ENCODE results near the gene ATP8B1. TPM values are rescaled to one million over a fixed set of nuclear protein-coding genes. Genes with fewer than 3 reads are reported as not detected.
"Not testable (repeated sequence)": the region's sequence is repeated elsewhere in the genome, so short reads cannot be mapped to it uniquely, and the experiment has no call there.

ATP8B1 gene
- total RNA-seq, 1 donor from 2014 or later: 68.8 TPM

DNA sequence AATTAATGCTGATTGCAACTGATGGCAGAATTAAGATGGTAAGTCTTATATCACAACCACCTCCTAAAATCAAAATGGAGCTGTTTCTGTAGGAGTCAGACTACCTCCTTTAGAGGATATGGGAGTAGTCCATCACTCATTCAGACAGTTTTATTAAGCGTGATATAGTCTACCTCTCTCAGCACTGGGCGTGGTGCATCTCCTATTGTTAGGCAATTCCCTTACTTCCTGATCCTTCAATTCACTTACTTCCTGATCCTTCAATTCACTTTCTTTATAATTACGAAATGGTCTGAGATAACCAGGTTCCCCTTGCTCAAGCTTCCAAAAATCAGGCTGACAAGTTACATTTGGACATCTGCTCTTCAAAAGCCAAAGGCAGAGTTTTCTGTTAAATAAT is 31.9 kb downstream of the ATP8B1 start:
- no peak for DNase-seq (ENCODE audit: extremely low read depth, low read depth, low spot score)

DNA sequence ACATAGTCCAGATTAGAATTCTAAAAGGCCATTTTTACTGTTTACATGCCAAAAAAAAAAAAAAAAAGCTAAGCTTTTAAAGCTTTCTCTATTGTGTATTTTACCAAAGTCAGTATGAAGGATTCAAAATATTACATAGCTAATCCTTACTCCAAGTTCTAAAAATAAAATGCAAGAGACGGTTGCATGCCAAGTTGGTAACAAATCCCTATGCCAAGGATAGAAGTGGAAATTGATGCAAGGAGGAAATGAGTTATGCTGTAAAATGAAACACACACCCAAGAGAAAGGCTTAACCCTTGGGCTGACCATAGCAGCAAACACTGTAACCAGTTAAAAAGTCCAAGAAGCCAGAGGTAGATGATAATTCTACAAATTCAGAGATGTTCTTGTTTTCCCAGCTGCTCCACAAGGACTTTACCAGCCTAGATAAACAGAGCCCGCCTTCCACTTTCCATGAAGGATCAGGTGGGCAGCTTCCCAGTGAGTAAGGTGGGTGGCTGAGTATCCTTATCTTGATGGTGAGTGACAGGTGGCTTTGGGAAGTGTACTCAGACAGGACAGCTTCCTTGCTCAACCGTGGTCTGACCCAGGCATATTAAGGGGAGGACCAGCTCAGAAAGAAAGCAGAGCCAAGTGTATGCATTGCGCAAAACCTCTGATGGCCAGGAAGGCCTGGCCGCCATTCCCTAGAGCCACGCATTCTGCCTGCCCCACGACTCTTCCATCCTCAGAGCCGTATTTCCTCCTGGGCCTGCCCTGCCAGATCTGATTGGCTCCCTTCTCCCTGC is 34.4 kb downstream of the ATP8B1 start:
- no peak for DNase-seq (ENCODE audit: extremely low read depth, low read depth, low spot score)

DNA sequence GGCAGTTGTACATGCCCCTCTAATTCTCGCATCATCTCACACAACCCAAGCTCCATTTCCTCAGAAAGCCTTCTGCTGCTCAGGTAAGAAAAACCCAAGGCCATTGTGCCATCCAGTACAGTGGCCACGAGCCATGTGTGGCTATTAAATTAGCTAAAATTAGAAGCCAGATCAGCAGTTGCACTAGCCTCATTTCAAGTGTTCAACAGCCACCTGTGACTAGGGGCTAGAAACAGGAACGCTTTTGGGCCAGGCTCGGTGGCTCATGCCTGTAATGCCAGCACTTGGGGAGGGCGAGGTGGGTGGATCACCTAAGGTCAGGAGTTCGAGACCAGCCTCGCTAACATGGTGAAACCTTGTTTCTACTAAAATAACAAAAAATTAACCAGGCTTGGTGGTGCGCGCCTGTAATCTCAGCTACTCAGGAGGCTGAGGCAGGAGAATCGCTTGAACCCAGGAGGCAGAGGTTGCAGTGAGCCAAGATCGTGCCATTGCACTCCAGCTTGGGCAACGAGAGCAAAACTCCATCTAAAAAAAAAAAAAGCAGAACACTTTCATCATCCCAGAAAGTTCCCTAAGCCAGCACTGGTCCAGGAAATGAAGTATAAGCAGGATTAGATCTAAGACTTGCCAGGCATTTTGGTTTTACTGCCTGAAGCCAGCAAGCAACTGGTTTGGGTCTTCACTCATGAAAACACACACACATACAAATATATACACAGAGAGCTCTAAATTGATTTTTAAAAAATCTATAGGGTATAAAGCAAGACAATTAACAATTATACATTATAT is 35.7 kb downstream of the ATP8B1 start:
- DNase-seq (ENCODE audit: extremely low read depth, low read depth, low spot score): no peak

DNA sequence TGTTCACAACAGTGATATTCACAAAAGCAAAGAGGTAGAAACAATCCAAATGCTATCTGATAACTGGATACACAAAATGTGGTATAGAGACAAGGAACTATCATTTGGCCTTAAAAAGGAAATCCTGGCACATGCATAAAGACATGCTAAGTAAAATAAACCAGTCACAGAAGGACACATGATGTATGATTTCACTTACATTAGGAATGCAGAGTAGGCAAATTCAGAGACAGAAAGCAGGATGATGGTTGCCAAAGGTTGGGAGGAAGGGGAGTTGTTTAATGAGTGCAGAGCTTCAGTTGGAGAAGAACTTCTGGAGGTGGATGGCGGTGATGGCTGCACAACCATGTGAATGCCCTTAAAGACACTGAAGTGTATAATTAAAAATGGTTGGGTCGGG is 38.1 kb downstream of the ATP8B1 start:
- DNase-seq (ENCODE audit: extremely low read depth, low read depth, low spot score): no peak

DNA sequence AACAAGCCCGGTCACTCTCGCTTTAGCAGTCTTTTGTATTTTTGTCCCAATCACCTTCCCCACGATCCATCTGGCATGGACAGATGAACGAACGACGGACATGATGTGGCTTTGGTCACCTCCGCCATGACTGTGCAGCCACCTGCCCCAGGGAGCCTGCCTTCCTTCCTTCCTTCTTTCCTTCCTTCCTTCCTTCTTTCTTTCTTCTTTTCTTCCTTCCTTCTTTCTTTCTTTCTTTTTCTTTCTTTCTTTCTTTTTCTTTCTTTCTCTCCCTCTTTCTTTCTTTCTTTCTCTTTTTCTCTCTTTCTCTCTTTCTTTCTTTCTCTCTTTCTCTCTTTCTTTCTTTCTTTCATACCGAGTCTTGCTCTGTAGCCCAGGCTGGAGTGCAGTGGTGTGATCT is 39.0 kb downstream of the ATP8B1 start:
- DNase-seq (ENCODE audit: extremely low read depth, low read depth, low spot score): no peak

DNA sequence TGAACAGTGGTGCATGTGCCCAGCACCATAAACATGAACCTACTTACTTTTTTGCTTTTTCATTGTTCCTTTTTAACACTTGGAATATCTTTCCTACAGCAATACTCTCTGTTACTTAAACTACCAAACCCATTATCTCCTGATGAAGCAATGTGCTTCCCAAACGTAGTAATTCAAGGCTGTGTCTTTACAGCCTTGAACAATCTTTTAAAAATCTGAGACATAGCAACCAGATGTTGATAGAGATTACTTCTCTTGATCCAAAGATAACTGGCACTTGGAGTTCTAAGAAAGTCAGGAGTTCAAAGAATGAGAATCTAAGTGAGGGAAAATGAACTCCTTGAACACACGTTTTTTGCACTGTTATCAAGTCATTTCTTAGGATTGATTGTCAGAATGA is 40.4 kb downstream of the ATP8B1 start:
- DNase-seq (ENCODE audit: extremely low read depth, low read depth, low spot score): no peak

DNA sequence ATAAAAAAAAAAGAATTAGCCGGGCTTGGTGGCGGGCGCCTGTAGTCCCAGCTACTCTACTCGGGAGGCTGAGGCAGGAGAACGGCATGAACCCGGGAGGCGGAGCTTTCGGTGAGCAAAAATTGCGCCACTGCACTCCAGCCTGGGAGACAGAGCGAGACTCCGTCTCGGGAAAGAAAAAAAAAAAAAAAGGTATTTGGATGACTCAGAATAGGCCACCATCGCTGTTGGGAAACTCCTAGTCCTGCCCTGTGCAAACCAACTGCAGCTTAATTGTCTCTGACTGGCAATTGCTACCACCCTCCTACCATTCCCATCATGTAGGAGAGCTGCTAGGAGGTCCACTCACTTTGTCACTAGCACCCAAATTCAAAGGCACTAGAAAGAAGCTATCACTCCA is 43.5 kb downstream of the ATP8B1 start:
- no peak for DNase-seq (ENCODE audit: extremely low read depth, low read depth, low spot score)

DNA sequence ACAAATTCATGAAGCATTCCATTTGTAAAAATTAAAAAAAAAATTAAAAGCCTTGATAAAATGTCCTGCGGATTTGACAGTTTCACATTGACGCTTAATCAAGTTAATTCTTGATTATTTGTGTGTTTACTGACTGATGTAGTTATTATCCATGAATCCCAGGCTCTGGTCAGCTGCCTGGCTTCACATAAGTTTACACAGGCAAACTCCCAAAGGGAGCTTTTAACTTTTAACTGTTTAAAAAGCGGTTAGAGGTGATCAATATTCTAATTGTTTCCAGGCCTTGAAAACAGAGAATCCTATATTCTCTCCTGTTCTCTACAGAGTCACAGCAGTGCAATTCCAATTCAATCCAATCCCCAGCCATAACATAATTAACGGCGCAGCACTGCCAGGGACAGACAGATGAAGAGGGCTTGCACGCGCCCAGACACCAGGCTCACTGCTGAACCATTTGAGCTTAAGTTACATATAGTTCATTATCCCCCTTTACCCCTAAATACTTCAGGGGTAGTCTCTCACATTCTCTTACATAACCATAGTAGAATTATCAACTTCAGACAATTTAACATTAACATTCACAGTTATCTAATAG is 47.5 kb downstream of the ATP8B1 start:
- DNase-seq (ENCODE audit: extremely low read depth, low read depth, low spot score): no peak

DNA sequence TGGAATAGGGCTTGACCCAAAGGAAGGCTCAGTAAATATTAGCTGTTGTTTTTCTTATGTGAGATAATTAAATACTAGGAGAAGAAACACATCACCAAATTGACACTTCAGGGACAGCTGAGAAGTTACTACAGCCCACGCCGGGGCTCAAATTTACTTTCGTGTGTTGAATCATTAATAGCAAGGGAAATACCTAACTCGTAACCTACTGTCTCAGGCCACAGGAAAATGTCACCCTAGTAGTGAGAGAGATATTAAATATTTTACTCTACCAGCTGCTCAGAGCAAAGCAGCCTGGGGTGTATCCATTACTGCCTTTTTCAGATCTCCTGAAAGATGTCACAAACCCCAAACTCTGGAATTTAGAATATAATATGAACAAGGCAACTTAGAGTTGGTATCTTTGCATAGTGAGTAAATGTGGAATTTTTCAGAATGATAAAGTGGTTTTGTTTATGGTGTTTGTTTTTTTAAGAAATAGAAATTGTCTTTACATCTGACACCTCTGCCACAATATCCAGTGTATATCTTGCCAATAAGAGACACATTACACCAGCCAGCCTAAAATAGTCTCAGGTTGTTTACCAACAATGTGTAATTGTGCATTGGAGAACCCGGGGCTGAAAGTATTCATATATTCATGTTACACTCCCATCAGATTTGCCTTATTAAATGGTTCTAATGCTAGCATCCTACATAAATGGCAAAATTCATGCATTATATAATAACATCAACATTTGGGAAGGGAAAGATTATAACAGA is 48.4 kb downstream of the ATP8B1 start:
- no peak for DNase-seq (ENCODE audit: extremely low read depth, low read depth, low spot score)

DNA sequence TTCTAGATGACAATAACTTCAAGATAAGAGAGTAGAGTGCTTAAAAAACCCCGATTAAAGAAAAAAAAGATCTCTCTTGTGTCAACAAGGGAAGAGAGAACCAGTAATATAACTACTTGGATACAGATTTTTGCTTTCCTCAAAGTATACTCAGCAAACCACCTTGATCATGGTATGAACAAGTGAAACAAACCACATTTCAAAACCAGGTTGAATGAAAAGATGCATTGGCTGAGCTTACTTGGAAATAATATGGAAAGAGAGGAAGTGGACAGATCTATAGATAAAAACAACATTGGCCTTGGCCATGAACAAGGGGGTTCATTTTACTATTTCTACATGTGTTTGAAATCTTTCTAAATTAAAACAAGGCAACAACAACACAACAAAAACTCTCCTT is 50.1 kb downstream of the ATP8B1 start:
- DNase-seq (ENCODE audit: extremely low read depth, low read depth, low spot score): no peak

DNA sequence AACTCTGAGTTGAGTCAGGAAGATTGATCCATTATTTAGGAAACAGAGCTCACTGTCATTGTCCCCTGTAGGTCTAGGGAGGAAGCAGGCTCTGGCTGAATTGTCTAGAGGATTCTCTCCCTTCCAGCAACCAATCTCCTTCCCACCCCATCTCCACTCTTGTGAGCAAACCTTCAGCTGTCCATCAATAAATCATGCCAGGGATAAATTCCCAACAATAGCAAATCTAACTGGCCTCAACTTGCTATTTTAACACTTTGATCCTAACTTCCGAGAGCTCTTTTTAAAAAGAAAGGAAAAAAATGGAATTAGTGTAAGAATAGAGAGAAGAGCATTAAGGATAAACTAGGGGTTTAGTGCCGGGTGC is 53.5 kb downstream of the ATP8B1 start:
- no peak for DNase-seq (ENCODE audit: extremely low read depth, low read depth, low spot score)

DNA sequence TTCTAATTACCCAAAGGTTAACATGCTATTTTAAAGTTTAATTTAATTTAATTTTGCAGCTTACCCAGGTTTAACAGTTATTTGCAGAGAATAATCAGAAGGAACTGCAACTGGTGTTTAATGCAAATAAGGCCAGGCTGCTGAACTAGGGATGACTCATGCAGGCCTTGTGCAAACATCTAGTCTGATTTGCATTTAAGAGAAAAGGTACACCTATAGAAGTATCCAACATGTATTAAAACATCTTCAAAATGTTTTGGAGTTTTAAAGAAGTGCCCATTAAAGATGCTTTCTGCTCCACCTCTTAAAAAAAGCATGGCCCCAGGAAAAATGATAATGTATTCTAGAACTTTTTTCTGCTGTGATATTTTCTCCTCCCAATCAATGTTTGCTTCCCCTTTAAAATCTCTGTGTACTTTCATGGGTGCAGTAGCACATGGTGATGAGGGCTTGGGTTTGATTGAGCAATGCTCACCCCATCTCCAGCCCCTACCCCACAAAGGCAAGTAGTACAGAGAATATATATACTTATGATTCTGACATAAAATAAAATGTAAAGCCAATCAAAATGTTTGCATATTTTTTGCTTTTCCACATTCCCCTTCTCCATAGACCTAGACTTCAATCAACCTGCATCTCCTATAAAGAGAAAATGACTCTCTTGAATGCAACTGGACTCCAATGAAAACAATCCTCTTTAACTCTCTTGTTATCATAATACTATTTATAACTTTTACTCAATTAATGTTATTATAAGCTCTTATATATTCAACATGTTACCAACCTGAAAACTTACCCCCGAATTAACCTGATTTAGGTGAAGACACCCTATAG is 54.1 kb downstream of the ATP8B1 start:
- DNase-seq (ENCODE audit: extremely low read depth, low read depth, low spot score): no peak

DNA sequence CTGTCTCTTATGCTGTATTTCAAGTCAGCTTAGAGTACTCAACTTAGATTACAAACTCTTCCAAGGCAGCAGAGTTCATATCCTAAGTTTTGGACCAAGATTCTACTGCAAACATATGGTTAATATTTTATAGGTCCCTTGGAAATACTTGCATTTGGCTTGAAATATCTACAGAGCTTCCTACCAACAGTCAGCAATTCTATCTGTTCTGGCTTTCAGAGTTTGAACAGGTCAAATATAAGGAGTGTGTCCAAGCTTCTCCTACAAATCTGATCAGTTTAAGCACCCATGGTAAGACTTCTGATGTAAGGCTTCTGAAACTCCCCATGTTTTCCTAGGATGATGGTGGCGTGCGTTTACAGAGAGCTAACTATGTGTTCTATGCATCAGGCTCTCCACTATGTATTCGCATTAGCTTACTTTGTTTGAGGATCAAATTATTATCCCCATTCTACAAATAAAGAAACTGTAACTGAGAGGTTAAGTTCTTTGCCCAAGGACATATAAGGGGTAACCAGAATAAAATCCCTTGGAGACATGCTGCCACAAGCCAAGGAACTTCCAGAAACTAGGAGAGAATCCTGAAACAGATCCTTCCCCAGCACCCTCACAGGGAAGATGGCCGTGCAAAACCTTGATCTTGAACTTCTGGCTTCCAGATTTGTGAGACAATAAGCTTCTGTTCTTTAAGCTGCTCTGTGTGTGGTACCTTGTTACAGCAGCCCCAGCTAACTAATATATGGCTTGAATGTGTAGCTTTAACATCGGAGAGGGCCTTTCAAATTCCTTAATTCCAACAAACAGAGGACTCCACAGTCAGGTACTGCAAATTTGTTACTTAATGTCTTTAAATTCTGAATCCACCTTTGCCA is 55.1 kb downstream of the ATP8B1 start:
- no peak for DNase-seq (ENCODE audit: extremely low read depth, low read depth, low spot score)

DNA sequence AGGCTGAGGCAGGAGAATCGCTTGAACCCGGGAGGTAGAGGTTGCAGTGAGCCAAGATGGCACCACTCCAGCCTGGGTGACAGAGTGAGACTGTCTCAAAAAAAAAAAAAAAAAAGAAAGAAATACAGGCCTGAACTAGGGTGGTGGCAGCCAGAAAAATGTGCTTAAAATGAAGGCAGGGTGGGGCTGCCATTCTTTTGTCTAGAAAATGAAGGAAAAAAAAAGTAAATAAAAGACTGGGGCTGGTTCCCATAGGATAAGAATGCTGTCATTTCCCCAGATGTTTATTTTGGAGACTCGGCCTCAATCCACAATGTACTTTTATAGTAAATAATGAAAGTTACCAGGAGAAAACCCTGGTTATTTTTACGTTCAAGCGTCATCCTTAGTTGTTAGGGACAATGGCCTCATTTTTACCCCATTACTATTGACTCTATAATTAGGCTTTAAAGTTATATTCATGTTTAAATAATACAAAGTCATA is 58.9 kb downstream of the ATP8B1 start:
- peak; percentile 41 for DNase-seq (ENCODE audit: extremely low read depth, low read depth, low spot score)

DNA sequence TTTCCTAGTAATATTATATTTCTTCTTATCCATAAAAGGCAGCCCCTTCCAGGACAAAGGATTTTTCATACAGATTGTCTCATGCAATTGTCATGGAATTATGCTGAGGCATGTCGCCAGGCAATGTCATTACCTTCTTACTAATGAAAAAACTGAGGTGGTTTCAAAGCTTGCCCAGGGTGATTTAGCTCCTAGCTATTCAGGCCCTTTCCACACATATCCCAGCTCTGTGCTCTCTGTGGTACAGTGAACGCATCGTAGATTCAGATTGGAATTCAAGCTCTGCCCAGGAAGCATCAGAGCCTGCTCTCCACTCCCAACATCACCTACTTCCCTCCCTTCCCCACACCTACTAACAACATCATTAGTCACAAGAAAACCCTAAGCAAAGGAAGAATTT is 60.1 kb downstream of the ATP8B1 start:
- no peak for DNase-seq (ENCODE audit: extremely low read depth, low read depth, low spot score)

DNA sequence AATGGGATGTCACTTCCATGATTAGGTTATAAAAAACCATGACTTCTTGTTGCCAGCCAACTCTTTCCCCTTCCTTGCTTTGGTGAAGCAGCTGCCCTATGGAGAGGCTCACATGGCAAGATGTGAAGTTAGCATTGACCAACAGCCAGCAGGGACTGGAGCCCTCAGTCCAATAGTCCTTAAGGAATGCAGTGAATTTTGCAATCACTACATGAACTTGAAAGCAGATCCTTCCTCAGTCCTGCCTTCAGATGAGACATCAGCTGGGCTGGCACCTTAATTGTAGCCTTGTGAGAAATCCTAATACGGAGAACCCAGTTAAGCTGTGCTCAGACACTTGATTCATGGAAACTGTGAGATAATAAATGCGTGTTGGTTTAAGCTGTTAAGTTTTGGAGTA is 61.8 kb downstream of the ATP8B1 start:
- no peak for DNase-seq (ENCODE audit: extremely low read depth, low read depth, low spot score)

DNA sequence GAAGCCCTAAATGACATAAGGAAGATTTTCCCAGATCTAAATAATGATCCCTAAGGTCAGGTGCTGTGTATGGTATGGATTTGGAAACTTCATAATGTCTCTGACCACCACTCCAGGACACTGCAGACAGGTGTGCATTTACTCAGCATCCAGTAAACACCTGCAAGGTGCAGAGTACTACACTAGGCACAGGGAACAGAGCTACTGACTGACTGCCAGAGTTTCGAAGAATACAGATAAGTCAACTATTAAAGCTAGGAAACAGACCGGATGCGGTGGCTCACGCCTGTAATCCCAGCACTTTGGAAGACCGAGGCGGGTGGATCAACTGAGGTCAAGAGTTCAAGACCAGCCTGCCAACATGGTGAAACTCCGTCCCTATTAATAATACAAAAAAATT is 65.0 kb downstream of the ATP8B1 start:
- no peak for DNase-seq (ENCODE audit: extremely low read depth, low read depth, low spot score)

DNA sequence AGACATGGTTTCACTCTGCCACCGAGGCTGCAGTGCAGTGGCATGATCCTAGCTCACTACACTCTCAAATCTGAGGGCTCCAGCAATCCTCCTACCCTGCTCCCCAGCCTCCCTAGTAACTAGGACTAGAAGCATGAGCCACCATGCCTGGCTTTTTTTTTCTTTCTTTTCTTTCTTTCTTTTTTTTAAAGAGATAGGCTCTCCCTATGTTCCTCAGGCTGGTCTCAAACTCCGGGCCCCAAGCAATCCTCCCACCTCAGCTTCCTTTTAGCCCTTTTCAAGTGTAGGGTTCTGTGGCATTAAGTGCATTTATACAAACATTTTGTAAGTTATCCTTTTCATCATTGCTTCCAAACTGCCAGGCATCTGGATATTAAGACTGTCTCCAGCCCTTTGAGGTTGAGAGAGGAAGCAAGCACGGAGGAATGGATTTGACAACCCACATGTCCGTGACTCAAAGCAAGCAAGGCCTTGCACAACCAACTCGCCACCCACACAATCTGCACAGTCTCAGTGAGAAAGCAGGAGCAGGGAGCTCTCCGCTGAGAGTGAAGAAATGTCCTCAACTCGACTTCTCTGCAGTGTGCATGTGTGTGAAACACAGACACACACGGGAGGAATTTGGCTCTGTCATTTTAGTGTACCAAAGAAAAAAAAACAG is 65.6 kb downstream of the ATP8B1 start:
- no peak for DNase-seq (ENCODE audit: extremely low read depth, low read depth, low spot score)

DNA sequence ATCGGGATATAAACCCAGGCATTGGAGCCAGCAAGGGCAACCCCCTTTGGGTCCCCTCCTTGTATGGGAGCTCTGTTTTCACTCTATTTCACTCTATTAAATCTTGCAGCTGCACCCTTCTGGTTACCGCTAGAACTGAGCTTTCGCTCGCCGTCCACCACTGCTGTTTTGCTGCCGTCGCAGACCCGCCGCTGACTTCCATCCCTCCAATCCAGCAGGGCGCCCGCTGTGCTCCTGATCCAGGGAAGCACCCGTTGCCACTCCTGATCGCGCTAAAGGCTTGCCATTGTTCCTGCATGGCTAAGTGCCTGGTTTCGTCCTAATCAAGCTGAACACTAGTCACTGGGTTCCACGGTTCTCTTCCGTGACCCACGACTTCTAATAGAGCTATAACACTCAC is 68.1 kb downstream of the ATP8B1 start:
- not testable (repeated sequence) for DNase-seq (ENCODE audit: extremely low read depth, low read depth, low spot score)
